Stimulated activated CD8-positive, alpha-beta memory T cell treated with anti-CD3 and anti-CD28 coated beads, Interleukin-15, amount 100 ng/mL, for 24 hours (primary cell): ENCODE measurements around the gene WDR38.
"Not testable (repeated sequence)": the region's sequence is repeated elsewhere in the genome, so short reads cannot be mapped to it uniquely, and the experiment has no call there.

Experiments used
- DNase-seq: peaks from one replicate; pipeline ENCODE4 v3.0.0-alpha.2; 2020; ENCODE audit warnings: low read depth

WDR38 gene

DNA sequence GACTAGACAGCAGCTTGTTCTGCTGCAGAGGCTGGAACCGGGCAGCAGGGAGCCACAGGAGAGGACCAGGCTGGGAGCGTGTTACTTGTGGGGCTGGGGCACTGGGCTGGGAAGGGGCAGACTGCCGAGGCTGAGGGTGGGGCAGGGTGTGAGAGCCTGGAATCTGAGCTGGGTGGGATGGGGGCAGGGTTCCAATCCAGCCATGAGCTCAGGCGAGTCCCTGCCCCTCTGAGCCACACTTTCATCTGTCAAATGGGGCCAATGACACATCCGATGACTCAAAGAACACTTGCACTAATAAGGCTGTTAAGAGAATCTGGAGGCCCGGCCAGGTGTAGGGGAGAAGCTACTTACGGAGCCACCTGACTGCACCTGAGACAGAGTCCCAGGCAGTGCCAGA is 18.7 kb upstream of the WDR38 start:
- no peak for DNase-seq

DNA sequence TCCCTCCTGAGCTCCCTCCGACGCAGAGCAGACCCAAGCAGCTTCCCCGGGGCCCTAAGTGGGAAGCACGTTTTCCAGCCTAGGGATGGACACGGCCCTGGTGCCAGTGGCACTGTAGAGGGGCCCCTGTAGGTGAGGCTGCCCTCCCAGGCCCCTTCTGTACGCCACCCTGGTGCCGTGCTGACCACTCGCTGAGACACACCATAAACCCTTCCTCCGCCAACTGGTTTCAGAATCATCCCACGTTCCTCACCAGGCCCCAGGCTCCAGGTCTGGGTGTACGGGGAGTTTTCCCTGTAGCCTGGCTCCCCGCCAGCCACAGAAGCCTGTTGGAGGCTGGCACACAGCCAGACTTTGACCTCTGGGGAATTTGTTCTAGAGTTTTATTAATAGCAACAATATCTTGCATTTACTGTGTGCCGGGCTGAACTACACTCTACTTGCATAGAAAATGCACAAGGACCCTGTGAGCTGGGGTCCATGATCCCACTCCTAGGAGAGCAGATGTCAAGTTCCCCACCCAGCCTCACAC is 18.2 kb upstream of the WDR38 start:
- no peak for DNase-seq

DNA sequence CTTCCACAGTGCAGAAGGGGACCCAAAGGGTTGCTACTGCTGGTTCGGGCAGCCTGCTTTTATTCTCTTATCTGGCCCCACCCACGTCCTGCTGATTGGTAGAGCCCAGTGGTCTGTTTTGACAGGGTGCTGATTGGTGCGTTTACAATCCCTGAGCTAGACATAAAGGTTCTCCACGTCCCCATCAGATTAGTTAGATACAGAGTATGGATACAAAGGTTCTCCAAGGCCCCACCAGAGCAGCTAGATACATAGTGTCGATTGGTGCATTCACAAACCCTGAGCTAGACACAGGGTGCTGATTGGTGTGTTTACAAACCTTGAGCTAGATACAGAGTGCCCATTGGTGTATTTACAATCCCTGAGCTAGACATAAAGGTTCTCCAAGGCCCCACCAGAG is 15.1 kb upstream of the WDR38 start:
- not testable (repeated sequence) for DNase-seq

GRCh38 chr9:124838567-124839275 is 14.5 kb upstream of the WDR38 start:
- DNase-seq, result not testable (repeated sequence)

DNA sequence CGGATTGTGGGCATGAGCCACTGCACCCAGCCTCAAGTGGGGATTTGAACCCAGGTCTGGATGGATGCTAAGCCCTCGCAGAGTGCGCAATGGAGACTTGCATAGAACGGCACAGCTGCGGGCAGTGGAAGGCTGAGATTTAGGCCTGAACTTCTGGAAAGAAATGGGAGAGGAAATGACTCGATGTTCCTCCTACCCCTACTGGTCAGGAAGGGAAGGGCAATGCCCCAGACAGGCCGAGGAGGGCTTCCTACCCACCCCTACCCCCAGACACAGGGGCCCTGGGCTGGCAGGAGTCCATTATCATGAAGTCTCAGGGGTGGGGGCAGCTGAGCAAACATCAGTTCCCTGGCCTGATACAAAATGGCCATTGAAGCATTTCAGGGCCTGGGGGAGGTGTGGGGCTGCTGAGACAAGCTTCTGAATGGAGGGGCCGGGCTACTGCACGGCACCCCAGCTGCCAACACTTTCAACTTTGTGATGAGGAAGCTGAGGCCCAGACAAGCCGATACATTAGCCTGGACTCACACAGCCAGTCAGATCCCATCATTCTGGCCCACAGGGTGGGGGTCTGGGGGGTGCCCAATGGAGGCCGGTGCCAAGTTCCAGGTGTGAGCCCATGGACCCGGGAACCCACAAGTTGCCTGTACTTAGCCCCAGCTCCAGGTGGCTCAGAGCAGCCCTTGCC is 13.5 kb upstream of the WDR38 start:
- no peak for DNase-seq

- no peak for DNase-seq
Measured at GRCh38 chr9:124840300-124840833, 12.9 kb upstream of the WDR38 start.

DNA sequence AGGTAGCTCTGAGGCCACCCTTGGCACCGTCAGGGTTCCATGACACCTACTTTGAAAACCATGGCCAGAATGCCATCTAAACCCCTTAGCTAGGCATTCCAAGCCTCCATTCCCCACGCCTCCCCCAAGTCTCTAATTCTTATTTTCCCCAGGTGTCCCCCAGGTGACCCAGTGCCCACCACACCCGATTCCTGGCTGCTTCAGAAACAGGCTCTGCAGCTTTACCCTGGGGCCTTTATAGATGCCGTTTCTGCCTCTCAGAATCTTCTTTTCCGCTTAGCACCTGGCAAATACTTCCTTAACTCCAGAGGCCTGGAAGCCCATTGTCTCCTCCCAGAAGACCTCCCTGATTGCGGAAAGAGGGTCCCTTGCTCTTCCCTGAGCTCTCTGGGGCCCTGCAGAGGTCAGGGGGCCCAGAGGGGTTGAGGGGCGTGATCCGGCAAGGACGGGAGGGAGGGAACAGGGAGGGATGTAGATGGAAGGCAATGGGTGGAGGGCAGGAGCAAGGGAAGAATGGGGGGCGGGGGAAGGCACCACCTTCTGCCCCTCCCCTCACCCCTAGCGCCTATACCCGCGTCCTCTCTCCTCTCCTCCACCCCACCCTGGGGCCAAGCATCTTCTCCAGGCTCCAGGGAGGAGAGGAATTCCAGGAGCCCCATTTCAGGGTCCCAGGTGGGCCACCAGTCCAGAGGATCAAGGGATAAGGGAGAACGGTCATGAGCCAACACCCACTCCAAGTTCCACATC is 12.0 kb upstream of the WDR38 start:
- DNase-seq, result no peak

DNA sequence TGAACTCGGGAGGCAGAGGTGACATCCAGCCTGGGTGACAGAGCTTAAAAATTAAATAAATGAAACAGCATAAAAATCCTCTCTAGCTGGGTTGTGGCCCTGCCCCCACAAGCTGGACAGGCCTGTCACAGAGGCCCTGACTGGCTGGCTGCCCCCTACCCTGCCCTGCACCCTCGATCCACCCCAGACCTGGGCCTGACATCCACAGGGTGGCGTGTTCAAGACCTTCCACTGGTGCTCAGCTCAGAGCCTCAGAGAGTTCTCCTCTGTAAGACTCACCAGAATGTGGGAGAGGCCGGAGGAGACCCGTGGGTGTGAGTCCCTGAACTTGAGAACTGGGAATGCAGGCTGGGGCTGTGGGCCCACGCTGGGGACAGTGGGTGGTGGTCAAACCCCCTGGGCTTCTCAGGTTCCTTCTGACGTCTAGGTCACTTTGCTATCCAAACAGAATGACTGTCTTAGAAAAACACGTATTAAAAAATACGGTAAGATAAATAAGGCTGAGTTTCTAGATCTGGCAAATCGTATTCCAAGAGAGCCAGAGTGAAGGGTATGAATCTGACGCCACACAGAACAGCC is 9.7 kb upstream of the WDR38 start:
- DNase-seq, result no peak

DNA sequence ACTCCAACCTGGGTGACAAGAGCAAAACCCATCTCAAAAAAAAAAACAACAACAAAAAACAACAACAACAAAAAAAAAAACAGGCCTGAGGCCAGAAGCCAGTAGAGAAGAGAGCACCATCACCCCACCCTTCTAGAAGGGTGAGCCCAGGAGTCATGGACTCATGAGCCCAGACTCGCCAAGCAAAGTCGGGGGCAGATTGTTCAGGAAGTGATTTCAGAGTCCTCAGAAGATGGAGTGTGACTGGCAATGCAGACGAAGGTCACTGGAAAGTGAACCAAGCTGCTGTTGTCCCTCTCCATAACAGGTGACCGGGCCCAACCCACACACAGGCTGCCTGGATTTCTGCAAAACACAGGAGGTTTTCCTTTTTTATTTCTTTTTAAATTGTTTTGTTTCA is 9.0 kb upstream of the WDR38 start:
- no peak for DNase-seq

DNA sequence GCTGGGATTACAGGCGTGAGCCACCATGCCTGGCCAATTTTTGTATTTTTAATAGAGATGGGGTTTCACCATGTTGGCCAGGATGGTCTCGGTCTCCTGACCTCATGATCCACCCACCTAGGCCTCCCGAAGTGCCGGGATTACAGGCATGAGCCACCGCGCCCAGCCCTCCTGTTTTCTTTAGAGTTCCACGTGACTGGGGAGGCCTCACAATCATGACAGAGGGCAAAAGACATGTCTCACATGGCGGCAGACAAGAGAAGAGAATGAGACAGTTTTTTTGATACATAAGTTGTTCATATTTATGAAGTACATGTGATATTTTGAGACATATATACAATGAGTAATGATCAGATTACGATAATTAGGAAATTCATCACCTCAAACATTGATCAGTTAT is 6.8 kb upstream of the WDR38 start:
- not testable (repeated sequence) for DNase-seq

GRCh38 chr9:124846969-124847368 is 6.3 kb upstream of the WDR38 start:
- DNase-seq, result no peak

DNA sequence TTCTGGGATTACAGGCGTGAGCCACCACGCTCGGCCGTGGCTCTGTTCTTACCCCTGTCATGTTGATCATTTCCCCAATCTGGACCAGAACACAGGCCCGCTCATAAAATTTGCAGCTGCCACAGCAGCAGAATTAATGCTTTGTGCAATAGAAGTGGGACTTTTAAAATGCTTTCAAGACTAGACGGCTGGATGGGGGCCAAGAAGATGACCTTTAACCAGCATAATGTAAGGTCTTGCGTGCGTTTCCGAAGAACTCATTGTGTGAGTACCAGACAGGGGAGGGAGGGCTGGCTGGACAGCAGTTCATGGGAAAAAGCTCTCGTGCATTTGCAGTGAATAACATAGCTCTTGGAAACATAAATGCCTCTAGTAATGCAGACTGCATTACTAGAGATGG is 3.5 kb upstream of the WDR38 start:
- no peak for DNase-seq

- no peak for DNase-seq
Measured at GRCh38 chr9:124852121-124852828, 985 bp upstream of the WDR38 start.

- no peak for DNase-seq
Measured at GRCh38 chr9:124853605-124854143, 414 bp downstream of the WDR38 start.

DNA sequence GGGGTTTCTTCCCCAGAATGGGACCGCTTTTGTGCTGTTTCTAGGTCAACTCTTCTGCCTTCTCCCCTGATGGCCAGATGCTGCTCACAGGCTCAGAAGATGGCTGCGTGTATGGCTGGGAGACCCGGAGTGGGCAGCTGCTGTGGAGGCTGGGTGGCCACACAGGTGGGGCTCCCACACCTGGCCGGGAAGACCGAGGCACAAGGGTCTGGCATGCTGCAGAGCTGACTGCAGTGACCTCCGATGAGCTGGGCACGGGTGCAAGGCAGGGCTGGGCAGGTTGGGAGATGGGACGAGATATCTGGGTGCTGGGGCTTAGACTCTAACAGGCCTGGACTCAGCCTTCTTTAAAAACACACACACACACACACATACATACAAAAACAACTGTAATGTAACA is 901 bp downstream of the WDR38 start:
- DNase-seq, result no peak

DNA sequence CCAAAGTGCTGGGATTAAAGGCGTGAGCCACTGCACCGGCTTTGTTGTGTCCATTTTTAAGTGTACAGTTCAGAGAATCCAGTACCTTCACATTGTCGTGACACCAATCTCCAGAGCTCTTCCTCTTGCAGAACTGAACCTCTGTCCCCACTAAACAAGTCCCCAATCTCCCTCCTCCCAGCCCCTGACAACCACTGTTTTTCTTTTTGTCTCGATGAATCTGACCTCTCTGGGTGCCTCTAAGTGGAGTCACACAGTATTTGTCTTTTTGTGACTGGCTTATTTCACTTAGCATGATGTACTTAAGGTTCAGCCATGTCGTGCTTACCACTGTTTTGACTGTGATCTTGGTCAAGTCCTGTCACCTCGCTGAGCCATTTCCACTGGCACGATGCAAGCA is 1.6 kb downstream of the WDR38 start:
- DNase-seq, result no peak

GRCh38 chr9:124855566-124855943 is 2.3 kb downstream of the WDR38 start:
- no peak for DNase-seq

- DNase-seq, result no peak
Measured at GRCh38 chr9:124855944-124856765, 2.9 kb downstream of the WDR38 start.

GRCh38 chr9:124857533-124858162 is 4.4 kb downstream of the WDR38 start:
- DNase-seq, result no peak
